Right lobe of liver (tissue), 6 donors: ENCODE data around the gene BCAP29. TPM values are rescaled to one million over a fixed set of nuclear protein-coding genes. Genes with fewer than 3 reads are reported as not detected.

ENCODE experiments used
- ATAC-seq, 4 donors: fragments of 200-7000 bp; cut with Tn5 transposase; one replicate each; pipeline ENCODE4 v1.9.1; 2020; ENCODE audit warnings: mild to moderate bottlenecking in 4 of 4, moderate library complexity in 4 of 4
- DNase-seq, 3 donors: peaks; one replicate each; pipeline ENCODE4 v3.0.0-alpha.2; 2020
- H3K27ac ChIP-seq, 3 donors: fragments of 200-600 bp; one replicate each; pipeline ENCODE4 v1.8.0; 2022
- H3K27me3 ChIP-seq, 2 donors: fragments of 200-600 bp; one replicate each; pipeline ENCODE4 v1.8.0; 2022
- H3K36me3 ChIP-seq, 4 donors: fragments of 200-600 bp; sonication (generic) in 1 of 4; one replicate each; pipeline versions ENCODE4 v1.5.1 to v1.8.0; 2017 to 2022; ENCODE audit warnings: control low read depth in 1 of 4
- H3K4me1 ChIP-seq, 4 donors: fragments of 200-600 bp; sonication (generic) in 1 of 4; one replicate each; pipeline versions ENCODE4 v1.5.1 to v1.8.0; 2017 to 2022; ENCODE audit warnings: control low read depth in 1 of 4
- H3K4me3 ChIP-seq, 3 donors: fragments of 200-600 bp; one replicate each; pipeline ENCODE4 v1.8.0; 2022
- H3K9me3 ChIP-seq, 4 donors: fragments of 200-600 bp; sonication (generic) in 1 of 4; one replicate each; pipeline versions ENCODE4 v1.5.1 to v1.8.0; 2017 to 2022; ENCODE audit warnings: control low read depth in 1 of 4
- CTCF ChIP-seq, 4 donors: fragments of 200-600 bp in 3 of 4; fragments of 450-650 bp in 1 of 4; IDR thresholded peaks; one replicate each; pipeline versions ENCODE4 v1.5.1 to v1.8.0; 2016 to 2022; ENCODE audit warnings: antibody characterized with exemption in 4 of 4, mild to moderate bottlenecking in 2 of 4
- POLR2A ChIP-seq: fragments of 450-650 bp; IDR thresholded peaks from one replicate; pipeline ENCODE4 v1.6.1; 2017; ENCODE audit warnings: antibody characterized with exemption, mild to moderate bottlenecking
- WGBS: methylation state at CpG from one replicate; pipeline ENCODE4 v1.1.6; 2018; ENCODE audit warnings: low coverage, low lambda C conversion rate; ENCODE audit not compliant: insufficient coverage; ENCODE audit errors: missing lambda C conversion rate; 5-methylcytosine and 5-hydroxymethylcytosine counted together
- intact Hi-C, 2 donors: fragments of 100-400 bp; cut with DNase I; formaldehyde crosslinking; loops; one replicate each; pipeline versions ENCODE4 v1.11.2 to v1.14.1; 2022
- total RNA-seq, 6 experiments: library from RNA; depleted of rRNA in 2 of 6; stranded (reverse); fragments of >200 nt in 2 of 6; fragmentation: NEBNext Ultra II Directional in 3 of 6; extraction: Animal tissue kit (Norgen Biotek cat#: 25700) in 3 of 6; gene quantifications; one replicate each; pipeline versions ENCODE4 v1.1.0 to v1.2.4, GENCODE V29; 2016 to 2023
- donor health status: DM: no; HTN: yes; CAD: no.
- donor health status: DM: no; HTN: no; CAD: no.
- donor health status: DM: no; HTN: no; CAD: no.
- donor health status: DM: no; HTN: yes; CAD: no.
- donor health status: DM: no; HTN: yes; CAD: no.

Gene BCAP29
- total RNA-seq, 6 experiments from 2014 or later = 26.2 to 59.5 (median 31.0) TPM

GRCh38 chr7:107628461-107629064 is 48.5 kb downstream of the BCAP29 start:
- Histone ChIP-seq H3K36me3 (no peaks in the 10 kb centered on the region), H3K4me1 (no peaks in the 10 kb centered on the region), H3K4me3 (no peak overlapping the region), H3K27ac (no peak overlapping the region), H3K27me3 (no peaks in the 10 kb centered on the region), H3K9me3 (no peaks in the 10 kb centered on the region)
- TF ChIP-seq CTCF (IDR thresholded peaks at IDR 0.05) (no peak), POLR2A (no peak)
- ATAC-seq = no peak
- 67% methylated on average over 5 of the region's 8 CpGs for WGBS
- no peak for DNase-seq
- intact Hi-C loops = no loop called here

- H3K9me3 ChIP-seq = no peaks in the 10 kb centered on the region
- no peaks in the 10 kb centered on the region for H3K27me3 ChIP-seq
- intact Hi-C loops = no loop called here
- H3K4me3 ChIP-seq = no peak overlapping the region
- H3K36me3 ChIP-seq = no peaks in the 10 kb centered on the region
- H3K4me1 ChIP-seq = no peaks in the 10 kb centered on the region
- no peak for TF ChIP-seq POLR2A
- no peak for TF ChIP-seq CTCF (IDR thresholded peaks at IDR 0.05)
- H3K27ac ChIP-seq = no peak overlapping the region
- WGBS = 81% methylated on average over 6 of the region's 8 CpGs
- ATAC-seq (no peak), DNase-seq (no peak)
Observed at GRCh38 chr7:107630342-107630741, 50.3 kb downstream of the BCAP29 start.

GRCh38 chr7:107631588-107632491 is 51.8 kb downstream of the BCAP29 start:
- no peaks in the 10 kb centered on the region for H3K4me1 ChIP-seq
- TF ChIP-seq CTCF (IDR thresholded peaks at IDR 0.05) (no peak), POLR2A (no peak)
- no peaks in the 10 kb centered on the region for H3K9me3 ChIP-seq
- H3K36me3 ChIP-seq = no peaks in the 10 kb centered on the region
- intact Hi-C loops = no loop called here
- no peak overlapping the region for H3K27ac ChIP-seq
- WGBS = 81% methylated on average over 10 of the region's 12 CpGs
- ATAC-seq (no peak), DNase-seq (no peak)
- no peaks in the 10 kb centered on the region for H3K27me3 ChIP-seq
- no peak overlapping the region for H3K4me3 ChIP-seq

- Histone ChIP-seq H3K4me1 (no peaks in the 10 kb centered on the region), H3K4me3 (no peak overlapping the region), H3K36me3 (no peaks in the 10 kb centered on the region), H3K9me3 (no peaks in the 10 kb centered on the region), H3K27ac (no peak overlapping the region), H3K27me3 (no peaks in the 10 kb centered on the region)
- DNase-seq (no peak), ATAC-seq (no peak)
- intact Hi-C loops = no loop called here
- TF ChIP-seq CTCF (IDR thresholded peaks at IDR 0.05) = no peak
- TF ChIP-seq POLR2A = no peak
- WGBS = 100% methylated on average over 2 of the region's 2 CpGs
Observed at GRCh38 chr7:107632492-107632865, 52.4 kb downstream of the BCAP29 start.
